H1 (cell line): ENCODE data around the gene ZMIZ1.

Experiments
- ATF2 ChIP-seq: IDR thresholded peaks from 2 replicates; pipeline ENCODE4 v1.6.1; 2012; ENCODE audit warnings: low read length, inconsistent platforms
- CEBPB ChIP-seq: IDR thresholded peaks from 2 replicates; pipeline ENCODE4 v1.6.1; 2012; ENCODE audit warnings: low read depth, low read length
- CTCF ChIP-seq, 3 experiments: IDR thresholded peaks; 1 replicate in 2 of 3; 2 replicates in 1 of 3; pipeline versions ENCODE4 v1.5.1 to v1.6.1; 2011; ENCODE audit warnings: low read length in 3 of 3, mild to moderate bottlenecking in 3 of 3, inconsistent platforms in 2 of 3, low read depth in 1 of 3, moderate library complexity in 1 of 3; ENCODE audit not compliant: insufficient read depth in 1 of 3; ENCODE audit errors: control extremely low read depth in 1 of 3
- EP300 ChIP-seq, 2 experiments: IDR thresholded peaks; 1 replicate in 1 of 2; 2 replicates in 1 of 2; pipeline ENCODE4 v1.6.1; 2011 to 2012; ENCODE audit warnings: low read depth in 2 of 2, low read length in 2 of 2, mild to moderate bottlenecking in 2 of 2, borderline replicate concordance in 1 of 2, inconsistent platforms in 1 of 2, moderate library complexity in 1 of 2
- GABPA ChIP-seq: IDR thresholded peaks from 2 replicates; pipeline ENCODE4 v1.6.1; 2011; ENCODE audit warnings: mild to moderate bottlenecking, low read length, moderate library complexity, borderline replicate concordance; ENCODE audit not compliant: insufficient read depth
- HDAC2 ChIP-seq, 2 experiments: fragments of 300-600 bp in 1 of 2; sonication (generic) in 1 of 2; IDR thresholded peaks; 2 replicates each; pipeline ENCODE4 v1.6.1; 2011 to 2012; ENCODE audit warnings: low read depth in 2 of 2, low read length in 2 of 2, mild to moderate bottlenecking in 2 of 2, moderate library complexity in 2 of 2, borderline replicate concordance in 1 of 2, inconsistent platforms in 1 of 2
- HDAC6 ChIP-seq: IDR thresholded peaks from one replicate; pipeline ENCODE4 v1.7.1; 2012; ENCODE audit warnings: low read depth, mild to moderate bottlenecking, inconsistent platforms, low read length, moderate library complexity
- POLR2A ChIP-seq, 2 experiments: IDR thresholded peaks; 1 replicate in 1 of 2; 2 replicates in 1 of 2; pipeline ENCODE4 v1.6.1; 2011; ENCODE audit warnings: low read depth in 2 of 2, low read length in 2 of 2, mild to moderate bottlenecking in 2 of 2; ENCODE audit errors: control extremely low read depth in 1 of 2
- POLR2AphosphoS5 ChIP-seq: IDR thresholded peaks from 2 replicates; pipeline ENCODE4 v1.6.1; 2011; ENCODE audit warnings: low read depth, low read length
- RAD21 ChIP-seq, 2 experiments: IDR thresholded peaks in 1 of 2; conservative IDR thresholded peaks in 1 of 2; 2 replicates each; pipeline ENCODE4 v1.6.1; 2011; ENCODE audit warnings: low read depth in 2 of 2, low read length in 2 of 2, improper control_type of control experiment in 1 of 2, inconsistent platforms in 1 of 2, mild to moderate bottlenecking in 1 of 2, moderate library complexity in 1 of 2
- SIX5 ChIP-seq: IDR thresholded peaks from 2 replicates; pipeline ENCODE4 v1.6.1; 2011; ENCODE audit warnings: mild to moderate bottlenecking, low read depth, low read length

GRCh38 chr10:79044036-79044632 is 24.6 kb upstream of the ZMIZ1 start:
- TF ChIP-seq CTCF (IDR thresholded peaks at IDR 0.05; ENCODE audit: control extremely low read depth in 1 of 3, insufficient read depth in 1 of 3, low read depth in 1 of 3, low read length in 3 of 3) (no peak), RAD21 (IDR thresholded peaks at IDR 0.05 in 1 of 2, conservative IDR thresholded peaks at IDR 0.05 in 1 of 2; ENCODE audit: low read depth in 2 of 2, low read length in 2 of 2) (no peak), ATF2 (no peak), EP300 (IDR thresholded peaks at IDR 0.05; ENCODE audit: borderline replicate concordance in 1 of 2, low read depth in 2 of 2, low read length in 2 of 2) (no peak), GABPA (no peak), POLR2A (IDR thresholded peaks at IDR 0.05; ENCODE audit: control extremely low read depth in 1 of 2, low read depth in 2 of 2, low read length in 2 of 2) (no peak), HDAC6 (no peak), POLR2AphosphoS5 (no peak), SIX5 (no peak), CEBPB (no peak), HDAC2 (IDR thresholded peaks at IDR 0.05; ENCODE audit: borderline replicate concordance in 1 of 2, low read depth in 2 of 2, low read length in 2 of 2) (no peak)
